ENCODE data around the gene CTSE.
"Not testable (repeated sequence)": the region's sequence is repeated elsewhere in the genome, so short reads cannot be mapped to it uniquely, and the experiment has no call there.

Gene CTSE

DNA sequence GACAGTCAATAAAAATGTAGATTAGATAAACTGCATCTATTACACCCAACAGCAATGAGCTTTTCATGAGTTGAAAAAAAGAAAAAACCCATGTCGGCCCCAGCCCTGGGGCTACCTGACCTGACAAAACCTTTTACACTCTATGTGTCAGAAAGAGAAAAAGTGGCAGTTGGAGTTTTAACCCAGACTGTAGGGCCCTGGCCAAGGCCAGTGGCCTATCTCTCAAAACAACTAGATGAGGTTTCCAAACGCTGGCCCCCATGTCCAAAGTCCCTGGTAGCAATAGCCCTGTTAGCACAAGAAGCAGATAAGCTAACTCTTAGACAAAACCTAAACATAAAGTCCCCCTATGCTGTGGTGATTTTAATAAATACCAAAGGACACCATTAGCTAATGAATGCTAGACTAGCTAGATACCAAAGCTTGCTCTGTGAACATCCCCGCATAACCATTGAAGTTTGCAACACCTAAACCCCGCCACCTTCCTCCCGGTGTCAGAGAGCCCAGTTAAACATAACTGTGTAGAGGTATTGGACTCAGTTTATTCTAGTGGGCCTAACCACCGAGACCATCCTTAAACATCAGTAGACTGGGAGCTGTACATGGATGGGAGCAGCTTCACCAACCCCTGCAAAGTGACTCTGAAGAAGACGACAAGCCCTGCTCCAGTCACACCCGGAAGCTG lies 32.1 kb upstream of the CTSE start:
- H3K36me3 Mint-ChIP-seq (ENCODE audit: low read depth) = not testable (repeated sequence)
- H3K27me3 Mint-ChIP-seq (ENCODE audit: low read depth) = peaks cover 44% of the 10 kb centered on the region

DNA sequence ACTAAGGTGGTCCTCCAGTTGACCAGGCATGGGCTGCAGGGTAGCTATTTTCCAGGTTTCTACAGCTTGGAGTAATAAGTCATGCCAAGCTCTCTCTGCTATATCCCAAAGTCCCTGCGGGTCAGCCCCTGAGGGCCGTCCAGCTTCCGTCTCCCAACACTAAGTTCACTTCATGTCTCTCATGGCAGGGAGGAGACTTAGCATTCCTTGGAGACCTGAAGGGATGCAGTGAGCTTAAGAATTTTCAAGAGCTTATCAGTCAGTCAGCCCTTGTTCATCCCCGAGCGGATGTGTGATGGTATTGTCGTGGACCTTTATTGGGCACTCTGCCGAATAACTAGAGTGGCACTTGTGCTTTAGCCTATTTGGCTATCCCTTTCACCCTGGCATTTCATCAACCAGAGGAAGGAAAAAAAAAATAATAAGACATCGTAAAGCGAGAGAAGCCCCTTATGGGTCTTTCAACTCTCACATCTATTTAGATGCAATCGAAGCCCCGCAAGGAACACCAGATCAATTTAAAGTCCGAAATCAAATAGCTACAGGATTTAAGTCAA lies 31.5 kb upstream of the CTSE start:
- H3K9me3 Mint-ChIP-seq; H3K4me3 Mint-ChIP-seq; H3K36me3 Mint-ChIP-seq (ENCODE audit: low read depth); H3K27ac Mint-ChIP-seq: not testable (repeated sequence)
- Mint-ChIP-seq H3K4me1 (ENCODE audit: low read depth) (peaks cover 35% of the 10 kb centered on the region), H3K27me3 (ENCODE audit: low read depth) (peaks cover 38% of the 10 kb centered on the region)

More for the DNA sequence above, 32.1 kb upstream of the CTSE start:
- H3K9me3 Mint-ChIP-seq, H3K4me3 Mint-ChIP-seq, H3K27ac Mint-ChIP-seq: not testable (repeated sequence)
- peaks cover 29% of the 10 kb centered on the region for H3K4me1 Mint-ChIP-seq (ENCODE audit: low read depth)

DNA sequence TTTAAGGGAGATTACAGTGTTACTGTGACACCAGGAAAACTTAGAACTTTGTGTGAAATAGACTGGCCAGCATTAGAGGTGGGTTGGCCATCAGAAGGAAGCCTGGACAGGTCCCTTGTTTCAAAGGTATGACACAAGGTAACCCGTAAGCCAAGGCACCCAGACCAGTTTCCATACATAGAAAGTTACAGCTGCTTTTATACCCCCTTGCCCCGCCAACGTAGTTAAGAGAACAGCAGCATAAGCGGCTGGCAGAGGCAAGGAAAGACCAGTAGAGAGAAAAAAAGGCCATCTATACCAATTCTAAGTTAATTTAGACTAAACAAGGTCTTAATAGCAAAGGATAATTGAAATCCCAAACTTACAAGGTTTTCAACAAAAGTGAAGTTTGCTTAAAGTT lies 29.9 kb upstream of the CTSE start:
- H3K9me3 Mint-ChIP-seq; H3K4me3 Mint-ChIP-seq; H3K36me3 Mint-ChIP-seq (ENCODE audit: low read depth): not testable (repeated sequence)
- H3K27ac Mint-ChIP-seq = peak overlapping the region; percentile 69
- H3K27me3 Mint-ChIP-seq (ENCODE audit: low read depth) = peaks cover 28% of the 10 kb centered on the region
- peaks cover 39% of the 10 kb centered on the region for H3K4me1 Mint-ChIP-seq (ENCODE audit: low read depth)

DNA sequence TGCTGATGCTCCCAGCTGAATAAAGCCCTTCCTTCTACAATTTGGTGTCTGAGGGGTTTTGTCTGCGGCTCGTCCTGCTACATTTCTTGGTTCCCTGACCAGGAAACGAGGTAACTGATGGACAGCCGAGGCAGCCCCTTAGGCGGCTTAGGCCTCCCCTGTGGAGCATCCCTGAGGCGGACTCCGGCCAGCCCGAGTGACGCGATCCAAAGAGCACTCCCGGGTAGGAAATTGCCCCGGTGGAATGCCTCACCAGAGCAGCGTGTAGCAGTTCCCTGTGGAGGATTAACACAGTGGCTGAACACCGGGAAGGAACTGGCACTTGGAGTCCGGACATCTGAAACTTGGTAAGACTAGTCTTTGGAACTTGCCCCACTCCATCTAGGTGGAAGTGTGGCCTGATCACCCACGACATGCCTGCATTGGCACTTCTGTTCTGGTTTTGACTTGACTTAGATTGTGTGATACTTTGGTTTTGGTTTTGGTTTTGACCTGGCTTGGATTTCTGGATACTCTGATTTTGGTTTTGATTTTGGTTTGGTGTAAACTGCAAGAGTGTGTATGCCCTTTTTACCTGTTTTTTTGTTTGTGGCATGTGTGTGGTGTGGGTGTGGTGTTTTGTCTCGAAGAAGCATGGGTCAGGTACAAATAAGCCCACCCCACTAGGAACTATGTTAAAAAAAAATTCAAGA lies 29.4 kb upstream of the CTSE start, which contains the start of gene RHEX:
Gene RHEX (plus strand): TSS at position 255 of the 692 bp plus-strand sequence. CDS start 44,656 bp downstream, outside the sequence.
- peak within 1 kb of the TSS; percentile 69 for H3K27ac Mint-ChIP-seq
- H3K4me3 Mint-ChIP-seq = peak within 1 kb of the TSS; percentile 35
- not testable (repeated sequence) for H3K9me3 Mint-ChIP-seq; H3K36me3 Mint-ChIP-seq (ENCODE audit: low read depth)
- H3K4me1 Mint-ChIP-seq (ENCODE audit: low read depth) = peaks cover 39% of the 10 kb centered on the region
- peaks cover 30% of the 10 kb centered on the region for H3K27me3 Mint-ChIP-seq (ENCODE audit: low read depth)

DNA sequence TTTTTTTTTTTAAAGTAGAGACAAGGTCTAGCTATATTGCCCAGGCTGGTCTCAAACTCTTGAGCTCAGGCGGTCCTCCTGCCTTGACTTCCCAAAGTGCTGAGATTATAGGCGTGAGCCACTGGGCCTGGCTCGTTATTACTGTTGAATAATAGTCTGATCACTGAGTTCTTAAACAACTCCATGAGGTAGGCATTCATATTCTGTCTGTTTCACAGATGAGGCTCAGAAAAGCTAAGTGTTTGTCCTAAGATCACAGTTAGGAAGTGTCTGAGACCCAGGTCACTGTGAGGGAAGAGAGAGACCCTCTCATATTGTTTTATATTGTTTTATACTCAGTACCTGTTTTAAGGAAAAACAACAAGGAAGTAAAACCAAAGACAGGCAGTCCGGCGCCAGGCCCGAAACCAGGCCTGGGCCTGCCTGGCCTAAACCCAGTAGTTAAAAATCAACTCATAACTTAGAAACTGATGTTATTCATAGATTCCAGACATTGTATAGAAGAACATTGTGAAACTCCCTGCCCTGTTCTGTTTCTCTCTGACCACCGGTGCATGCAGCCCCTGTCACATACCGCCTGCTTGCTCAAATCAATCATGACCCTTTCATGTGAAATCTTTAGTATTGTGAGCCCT lies 28.7 kb upstream of the CTSE start:
- H3K36me3 Mint-ChIP-seq (ENCODE audit: low read depth); H3K9me3 Mint-ChIP-seq; H3K4me3 Mint-ChIP-seq: not testable (repeated sequence)
- Mint-ChIP-seq H3K4me1 (ENCODE audit: low read depth) (peaks cover 39% of the 10 kb centered on the region), H3K27me3 (ENCODE audit: low read depth) (peaks cover 31% of the 10 kb centered on the region), H3K27ac (peak overlapping the region; percentile 32)

DNA sequence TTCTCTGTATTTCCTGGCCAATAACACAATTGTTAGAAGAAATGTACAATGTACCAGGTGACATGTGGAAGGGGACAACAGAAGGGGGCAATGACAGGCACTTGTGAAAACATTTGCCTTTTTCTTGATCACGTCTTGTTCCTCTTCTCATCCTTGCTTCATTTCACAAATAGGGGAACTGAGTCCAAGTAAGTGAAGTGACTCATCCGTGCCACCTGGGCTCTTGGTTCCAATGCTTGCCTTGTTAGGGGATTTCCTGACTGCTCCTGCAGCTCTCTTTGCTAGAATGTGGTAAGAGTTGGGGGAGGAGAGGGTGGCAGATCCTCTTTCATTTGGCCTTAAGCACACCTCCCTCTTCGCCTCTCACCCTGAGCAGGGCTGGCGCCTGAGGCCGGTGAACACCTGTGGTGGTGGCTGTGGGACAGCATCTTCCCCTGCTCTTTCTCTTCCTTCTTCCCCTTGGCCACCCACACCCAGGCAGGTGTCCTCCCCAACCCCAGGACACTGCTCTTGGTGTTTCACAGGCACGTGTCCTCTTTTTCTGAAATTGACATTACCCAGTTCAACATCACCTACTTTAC lies 27.1 kb upstream of the CTSE start:
- H3K36me3 Mint-ChIP-seq (ENCODE audit: low read depth) = peaks cover 5% of the 10 kb centered on the region
- peak overlapping the region; percentile 93 for H3K27ac Mint-ChIP-seq
- H3K4me3 Mint-ChIP-seq = peak overlapping the region; percentile 36
- peaks cover 20% of the 10 kb centered on the region for H3K27me3 Mint-ChIP-seq (ENCODE audit: low read depth)
- peaks cover 39% of the 10 kb centered on the region for H3K4me1 Mint-ChIP-seq (ENCODE audit: low read depth)
- no peaks in the 10 kb centered on the region for H3K9me3 Mint-ChIP-seq

DNA sequence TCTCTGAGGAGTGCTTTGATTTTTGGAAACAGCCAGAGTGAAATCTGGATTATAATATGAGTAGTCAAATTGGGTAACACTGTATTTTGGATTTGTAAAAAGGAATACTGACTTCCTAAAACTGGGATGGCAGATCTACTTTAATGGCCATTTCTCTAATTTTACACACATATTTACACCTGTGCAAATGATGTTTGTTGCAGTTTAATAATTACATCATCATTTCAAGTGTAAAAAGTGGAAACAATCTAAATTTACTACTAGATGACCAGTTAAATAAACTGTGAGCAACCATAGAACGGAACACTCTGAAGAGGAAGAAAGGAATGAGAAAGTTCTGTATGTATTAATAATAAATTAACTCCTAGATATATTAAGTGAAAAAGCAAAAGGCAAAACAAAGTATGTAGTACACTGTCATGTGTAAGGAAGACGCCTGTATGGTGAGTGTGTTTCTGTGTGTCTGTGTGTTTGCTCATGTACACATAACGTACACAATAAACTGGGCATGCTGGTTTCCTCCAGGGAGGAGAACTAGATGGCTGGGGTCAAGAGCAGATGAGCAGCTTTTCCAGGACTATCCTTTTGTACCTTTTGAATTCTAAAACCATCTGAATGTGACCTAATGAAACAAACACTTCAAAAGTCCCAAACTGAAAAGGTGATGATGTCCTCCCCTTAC lies 26.4 kb upstream of the CTSE start:
- H3K4me3 Mint-ChIP-seq = no peak overlapping the region
- peaks cover 5% of the 10 kb centered on the region for H3K36me3 Mint-ChIP-seq (ENCODE audit: low read depth)
- peaks cover 16% of the 10 kb centered on the region for H3K27me3 Mint-ChIP-seq (ENCODE audit: low read depth)
- no peaks in the 10 kb centered on the region for H3K9me3 Mint-ChIP-seq
- H3K4me1 Mint-ChIP-seq (ENCODE audit: low read depth) = peaks cover 39% of the 10 kb centered on the region
- H3K27ac Mint-ChIP-seq = no peak overlapping the region

DNA sequence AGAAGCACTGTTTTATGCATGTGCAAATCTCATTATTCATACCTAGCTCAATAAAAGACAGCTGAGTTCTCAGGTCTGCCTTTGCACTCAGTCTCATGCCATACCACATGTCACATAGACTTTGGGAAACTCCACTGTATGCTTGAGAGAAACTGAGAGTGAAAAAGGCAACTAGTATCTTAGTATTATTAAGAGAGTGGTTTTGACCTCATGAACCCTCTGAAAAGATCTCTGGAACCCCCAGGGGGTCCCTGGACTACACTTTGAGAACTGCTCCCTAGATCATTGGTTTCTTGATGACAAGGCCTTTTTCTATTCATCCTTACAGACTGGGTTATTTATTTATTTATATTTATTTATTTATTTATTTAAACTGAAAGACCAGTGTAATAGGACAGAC lies 25.6 kb upstream of the CTSE start:
- Mint-ChIP-seq H3K4me1 (ENCODE audit: low read depth) (peaks cover 39% of the 10 kb centered on the region), H3K9me3 (no peaks in the 10 kb centered on the region), H3K27ac (no peak overlapping the region), H3K27me3 (ENCODE audit: low read depth) (peaks cover 14% of the 10 kb centered on the region), H3K4me3 (no peak overlapping the region), H3K36me3 (ENCODE audit: low read depth) (peaks cover 5% of the 10 kb centered on the region)

DNA sequence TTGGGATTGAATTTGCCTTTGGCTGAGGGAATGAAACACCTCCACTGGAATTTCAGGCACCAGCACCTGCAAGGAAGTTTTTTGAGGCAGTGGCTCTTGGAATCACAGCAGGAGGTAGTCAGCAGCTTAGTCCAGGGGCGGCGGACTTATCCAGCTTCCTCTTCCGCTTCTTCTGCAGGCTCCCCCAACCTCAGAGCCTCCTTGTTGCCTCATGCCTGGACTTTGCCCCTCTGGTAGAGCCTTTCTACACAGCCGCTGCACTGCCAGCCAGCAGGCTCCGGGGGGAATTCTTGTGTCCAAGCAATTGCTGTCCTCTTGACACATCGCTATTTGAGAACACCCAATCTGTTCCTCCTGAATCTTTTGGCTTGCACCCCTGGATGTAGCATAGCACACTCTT lies 24.9 kb upstream of the CTSE start:
- H3K9me3 Mint-ChIP-seq = no peaks in the 10 kb centered on the region
- H3K4me1 Mint-ChIP-seq (ENCODE audit: low read depth) = peaks cover 37% of the 10 kb centered on the region
- peaks cover 5% of the 10 kb centered on the region for H3K36me3 Mint-ChIP-seq (ENCODE audit: low read depth)
- no peak overlapping the region for H3K4me3 Mint-ChIP-seq
- peaks cover 17% of the 10 kb centered on the region for H3K27me3 Mint-ChIP-seq (ENCODE audit: low read depth)
- no peak overlapping the region for H3K27ac Mint-ChIP-seq

DNA sequence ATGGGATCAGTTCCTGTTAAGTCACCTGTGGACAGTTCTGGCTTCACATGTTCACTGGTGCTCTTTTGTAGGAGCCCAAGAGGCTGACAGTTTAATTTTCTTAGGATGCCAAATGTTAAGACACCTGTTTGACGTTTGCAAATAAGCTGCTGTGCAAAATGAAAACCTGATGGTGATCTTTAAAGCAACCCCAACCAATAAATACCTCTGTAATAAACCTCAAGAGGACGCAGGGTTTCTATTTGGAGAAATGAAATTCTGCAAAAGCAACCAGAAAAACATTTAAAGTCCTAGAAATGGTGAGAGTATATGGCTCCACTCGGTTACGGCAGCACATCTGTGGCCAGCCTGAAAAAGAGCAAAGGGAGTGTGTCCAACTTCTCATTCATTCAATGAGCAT lies 23.6 kb upstream of the CTSE start:
- Mint-ChIP-seq H3K27me3 (ENCODE audit: low read depth) (peaks cover 18% of the 10 kb centered on the region), H3K9me3 (no peaks in the 10 kb centered on the region), H3K36me3 (ENCODE audit: low read depth) (no peaks in the 10 kb centered on the region), H3K27ac (no peak overlapping the region), H3K4me1 (ENCODE audit: low read depth) (peaks cover 26% of the 10 kb centered on the region), H3K4me3 (no peak overlapping the region)

DNA sequence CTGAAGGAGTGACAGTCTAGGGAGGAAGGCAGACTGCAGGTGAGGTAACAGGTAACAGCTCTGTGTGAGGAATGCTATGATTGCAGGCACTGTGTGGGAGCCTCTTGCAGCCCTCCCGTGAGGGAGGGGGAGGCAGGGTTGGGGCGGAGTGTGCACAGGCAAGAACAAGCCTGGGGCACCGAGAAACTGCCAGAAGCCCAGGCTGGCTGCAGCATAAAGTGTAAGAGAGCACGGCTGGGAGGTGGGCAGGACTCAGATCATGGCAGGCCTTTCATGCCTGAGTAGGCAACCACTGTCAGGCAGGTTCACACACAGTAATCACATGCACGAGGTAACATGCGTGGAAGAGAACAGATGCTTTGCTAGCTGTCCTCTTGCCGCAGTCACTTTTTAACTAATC lies 17.9 kb upstream of the CTSE start:
- Mint-ChIP-seq H3K27ac (no peak overlapping the region), H3K36me3 (ENCODE audit: low read depth) (peaks cover 1% of the 10 kb centered on the region), H3K4me3 (no peak overlapping the region), H3K27me3 (ENCODE audit: low read depth) (peaks cover 39% of the 10 kb centered on the region), H3K4me1 (ENCODE audit: low read depth) (peaks cover 14% of the 10 kb centered on the region), H3K9me3 (no peaks in the 10 kb centered on the region)

DNA sequence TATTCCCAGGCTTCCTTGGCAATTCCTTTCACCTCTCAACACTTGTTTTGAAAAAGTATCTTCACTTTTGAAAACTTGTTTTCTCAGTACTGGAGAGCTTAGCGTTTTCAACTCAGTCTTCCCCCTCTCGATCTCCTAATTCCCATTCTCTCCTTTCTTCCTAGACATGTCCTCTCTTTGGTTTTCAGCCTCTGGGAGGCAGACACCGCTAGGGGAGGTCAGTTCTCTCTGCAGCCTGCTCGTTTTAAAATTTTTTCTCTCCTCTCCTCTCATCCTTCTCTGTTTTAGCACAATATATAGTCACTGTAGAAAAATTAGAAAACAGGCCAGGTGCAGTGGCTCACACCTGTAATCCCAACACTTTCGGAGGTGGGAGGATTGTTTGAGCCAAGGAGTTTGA lies 16.6 kb upstream of the CTSE start:
- Mint-ChIP-seq H3K4me1 (ENCODE audit: low read depth) (peaks cover 14% of the 10 kb centered on the region), H3K36me3 (ENCODE audit: low read depth) (peaks cover 1% of the 10 kb centered on the region), H3K27me3 (ENCODE audit: low read depth) (peaks cover 51% of the 10 kb centered on the region), H3K9me3 (no peaks in the 10 kb centered on the region), H3K27ac (no peak overlapping the region), H3K4me3 (no peak overlapping the region)

DNA sequence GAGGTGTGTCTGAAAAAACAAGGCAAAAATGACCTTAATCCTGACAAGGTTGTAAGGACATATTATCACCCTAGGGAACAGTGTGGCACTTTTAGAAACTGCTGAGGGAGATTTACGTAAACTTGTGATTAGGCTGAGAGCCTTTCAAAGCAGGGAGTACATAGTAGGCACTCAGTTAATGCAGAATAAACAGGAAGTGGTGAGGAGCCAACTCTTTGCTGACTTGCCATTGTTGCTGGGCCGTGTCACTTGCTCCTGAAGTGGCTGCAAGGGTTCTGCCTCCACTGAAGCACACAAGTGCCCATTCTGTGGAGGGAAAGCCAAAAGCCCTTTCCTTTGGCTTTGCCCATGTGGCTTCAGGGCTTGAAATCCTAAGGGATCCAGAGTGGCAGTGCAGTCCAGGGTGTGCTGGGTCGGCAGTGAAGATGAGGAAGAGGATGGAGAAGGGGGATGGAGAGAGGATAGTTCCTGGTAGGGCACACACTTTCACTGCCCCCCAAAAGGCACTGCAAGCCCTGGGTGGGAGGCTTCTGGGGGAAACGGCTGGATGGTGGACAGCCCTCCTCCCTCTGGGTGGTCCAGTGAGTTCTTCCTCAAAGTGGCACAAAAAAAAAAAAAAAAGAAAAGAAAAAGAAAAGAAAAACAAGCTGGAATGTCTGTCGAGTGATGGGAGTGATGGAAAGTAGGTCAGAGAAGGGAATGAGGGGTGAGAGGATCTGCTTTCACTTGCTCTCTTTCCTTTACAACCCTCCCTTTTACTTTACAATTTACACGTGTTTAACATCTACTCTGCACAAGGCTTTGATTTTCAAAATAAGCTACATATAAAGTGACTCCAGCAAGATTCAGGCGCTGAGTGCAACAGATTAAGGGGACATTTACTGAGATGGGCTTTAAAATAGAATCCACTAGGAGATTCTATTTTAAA lies 15.6 kb upstream of the CTSE start:
- Mint-ChIP-seq H3K27me3 (ENCODE audit: low read depth) (peaks cover 61% of the 10 kb centered on the region), H3K9me3 (no peaks in the 10 kb centered on the region), H3K4me3 (no peak overlapping the region), H3K36me3 (ENCODE audit: low read depth) (peaks cover 1% of the 10 kb centered on the region), H3K4me1 (ENCODE audit: low read depth) (peaks cover 20% of the 10 kb centered on the region), H3K27ac (no peak overlapping the region)

Data from T-helper 1 cell treated with Interleukin-12 subunit alpha and Interleukin-12 subunit beta and Interleukin-4 antibody, amounts not matched to agents 30 μg/mL and 1 μg/mL, for 36 hours (primary cell).